ENCODE data around the gene PRRC1.

DNA sequence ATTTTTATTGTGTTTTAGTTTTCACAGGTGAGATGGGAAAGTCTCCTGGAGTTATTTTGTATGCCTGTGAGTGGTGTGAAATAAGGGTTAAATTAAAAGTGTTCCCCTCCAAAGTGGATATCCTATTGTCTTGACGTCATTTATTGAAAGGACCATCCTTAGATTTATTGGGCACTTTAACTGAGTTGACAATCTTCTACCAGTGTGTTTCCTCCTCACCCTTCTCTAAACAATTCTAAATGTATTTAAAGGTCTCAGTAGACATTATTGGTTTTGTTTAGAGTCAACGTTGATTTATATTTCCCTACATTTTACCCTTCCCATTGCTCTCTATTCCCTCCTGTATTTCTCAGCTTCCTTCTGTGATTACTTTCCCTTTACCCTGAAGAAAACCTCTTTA lies 40.8 kb downstream of the PRRC1 start:
- no peak for TF ChIP-seq CTCF (IDR thresholded peaks at IDR 0.05)
- TF ChIP-seq POLR2A (IDR thresholded peaks at IDR 0.05) = no peak

Measured in body of pancreas (tissue), 4 donors.